NB4 (cell line): ENCODE results near the gene C15orf61.
A peak's percentile ranks its signal among the peaks of the same experiment; 100 is the strongest.

Experiments
- DNase-seq: peaks from one replicate; pipeline ENCODE4 v3.0.0; 2010; ENCODE audit warnings: low read depth
- H3K4me3 ChIP-seq: one replicate; pipeline ENCODE4 v1.5.1; 2011; ENCODE audit warnings: mild to moderate bottlenecking, low read depth, low read length, moderate library complexity
- MAX ChIP-seq: IDR thresholded peaks from 2 replicates; pipeline ENCODE4 v1.6.1; 2011; ENCODE audit warnings: low read depth, low read length
- MYC ChIP-seq: IDR thresholded peaks from 2 replicates; pipeline ENCODE4 v1.6.1; 2011; ENCODE audit warnings: low read depth, low read length
- POLR2A ChIP-seq: IDR thresholded peaks from 2 replicates; pipeline ENCODE4 v1.6.1; 2011; ENCODE audit warnings: mild to moderate bottlenecking; ENCODE audit not compliant: insufficient read length; ENCODE audit errors: extremely low read depth
- TF ChIP-seq, protein P1 (sequence below): IDR thresholded peaks from one replicate; pipeline ENCODE4 v1.5.1; 2012; ENCODE audit warnings: low read depth, low read length

The C15orf61 gene

DNA sequence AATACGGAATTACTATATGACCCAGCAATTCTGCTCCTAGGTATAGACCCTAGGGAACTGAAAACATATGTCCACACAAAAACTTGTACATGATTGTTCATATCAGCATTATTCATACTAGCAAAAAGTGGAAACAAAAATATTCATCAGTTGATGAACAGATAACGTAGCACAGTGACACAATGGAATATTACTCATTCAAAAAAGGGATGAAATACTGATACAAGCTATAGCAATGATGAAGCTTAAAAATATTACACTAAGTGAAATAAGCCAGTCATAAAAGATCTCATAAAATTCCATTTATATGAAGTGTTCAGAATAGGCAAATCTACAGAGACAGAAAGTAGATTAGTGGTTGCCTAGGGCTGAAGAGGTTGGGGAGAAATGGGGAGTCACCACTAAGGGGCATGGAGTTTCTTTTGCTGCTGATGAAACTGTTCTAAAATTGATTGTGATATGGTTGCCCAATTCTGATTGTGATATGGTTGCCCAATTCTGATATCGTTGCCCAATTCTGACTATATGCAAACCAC, 10.5 kb downstream of the C15orf61 start:
- no peak for TF ChIP-seq MAX
- TF ChIP-seq, protein P1, sequence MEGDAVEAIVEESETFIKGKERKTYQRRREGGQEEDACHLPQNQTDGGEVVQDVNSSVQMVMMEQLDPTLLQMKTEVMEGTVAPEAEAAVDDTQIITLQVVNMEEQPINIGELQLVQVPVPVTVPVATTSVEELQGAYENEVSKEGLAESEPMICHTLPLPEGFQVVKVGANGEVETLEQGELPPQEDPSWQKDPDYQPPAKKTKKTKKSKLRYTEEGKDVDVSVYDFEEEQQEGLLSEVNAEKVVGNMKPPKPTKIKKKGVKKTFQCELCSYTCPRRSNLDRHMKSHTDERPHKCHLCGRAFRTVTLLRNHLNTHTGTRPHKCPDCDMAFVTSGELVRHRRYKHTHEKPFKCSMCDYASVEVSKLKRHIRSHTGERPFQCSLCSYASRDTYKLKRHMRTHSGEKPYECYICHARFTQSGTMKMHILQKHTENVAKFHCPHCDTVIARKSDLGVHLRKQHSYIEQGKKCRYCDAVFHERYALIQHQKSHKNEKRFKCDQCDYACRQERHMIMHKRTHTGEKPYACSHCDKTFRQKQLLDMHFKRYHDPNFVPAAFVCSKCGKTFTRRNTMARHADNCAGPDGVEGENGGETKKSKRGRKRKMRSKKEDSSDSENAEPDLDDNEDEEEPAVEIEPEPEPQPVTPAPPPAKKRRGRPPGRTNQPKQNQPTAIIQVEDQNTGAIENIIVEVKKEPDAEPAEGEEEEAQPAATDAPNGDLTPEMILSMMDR: no peak
- no peak for TF ChIP-seq POLR2A
- peak; percentile 15 for DNase-seq
- H3K4me3 ChIP-seq: no peak overlapping the region

DNA sequence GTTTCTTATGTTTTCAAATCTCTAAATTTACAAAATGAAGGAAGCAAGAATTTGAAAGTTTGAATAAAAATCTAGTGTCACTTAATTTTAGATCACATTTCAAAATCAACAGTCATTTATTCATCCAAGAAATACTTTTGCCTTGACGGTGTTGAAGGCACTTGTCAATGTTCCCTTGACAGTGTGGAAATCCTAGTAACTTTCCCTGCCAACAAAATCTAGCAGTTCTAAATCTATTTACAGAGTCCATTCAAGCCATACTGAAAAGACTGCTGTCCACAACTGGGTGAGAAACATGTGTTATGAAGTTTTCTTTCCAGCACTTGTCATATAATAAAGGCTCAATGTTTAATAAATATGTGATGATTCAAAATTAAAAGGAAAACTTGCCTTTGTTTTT, 12.9 kb downstream of the C15orf61 start:
- TF ChIP-seq POLR2A: no peak
- no peak for TF ChIP-seq MYC
- no peak for TF ChIP-seq MAX
- TF ChIP-seq, protein P1: no peak
- H3K4me3 ChIP-seq: no peak overlapping the region
- no peak for DNase-seq

DNA sequence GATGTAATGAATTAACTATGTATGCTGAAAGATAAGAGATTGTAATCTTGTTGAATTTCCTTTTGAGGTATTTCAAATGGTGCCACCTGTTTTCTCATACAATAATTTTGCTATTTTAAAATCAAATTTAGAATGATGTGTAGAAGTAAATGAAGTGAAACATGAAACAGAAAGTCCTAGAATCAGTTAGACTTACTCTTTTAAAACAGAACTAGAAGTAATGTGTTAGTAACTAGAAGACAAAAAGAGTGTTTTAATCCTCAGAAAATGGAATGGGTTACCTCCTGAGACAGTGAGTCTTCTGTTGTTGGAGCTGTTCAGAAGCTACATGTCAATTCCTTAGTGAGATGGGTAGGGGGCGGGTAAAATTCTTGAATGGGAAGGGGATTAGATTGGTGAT, 13.4 kb downstream of the C15orf61 start:
- DNase-seq: no peak
- no peak overlapping the region for H3K4me3 ChIP-seq
- no peak for TF ChIP-seq POLR2A
- TF ChIP-seq MAX: no peak
- TF ChIP-seq, protein P1: no peak
- TF ChIP-seq MYC: no peak

- TF ChIP-seq MYC (no peak), MAX (no peak), POLR2A (no peak)
- TF ChIP-seq, protein P1: no peak
- no peak for DNase-seq
- no peak overlapping the region for H3K4me3 ChIP-seq
These were observed 16.8 kb downstream of the C15orf61 start for GRCh38 chr15:67537771-67538170.

GRCh38 chr15:67542420-67543347, 21.8 kb downstream of the C15orf61 start, which contains the start of gene MAP2K5:
TSS of gene MAP2K5 (plus strand) at chr15:67542703. CDS start at chr15:67543336, 633 bp downstream.
- peak; percentile 62 for TF ChIP-seq MAX
- TF ChIP-seq, protein P1: no peak
- peak; percentile 91 for TF ChIP-seq MYC
- TF ChIP-seq POLR2A: peak; percentile 91
- peak within 1 kb of the TSS; percentile 92 for H3K4me3 ChIP-seq
- peak; percentile 87 for DNase-seq
